ENCODE results near the gene MYADML2. TPM values are rescaled to one million over a fixed set of nuclear protein-coding genes. Genes with fewer than 3 reads are reported as not detected.

Gene MYADML2
- total and polyA plus RNA-seq, 10 of the 15 experiments (the other 5 are each of a cell fraction or from before 2014, with no cell fraction given), result not detected

DNA sequence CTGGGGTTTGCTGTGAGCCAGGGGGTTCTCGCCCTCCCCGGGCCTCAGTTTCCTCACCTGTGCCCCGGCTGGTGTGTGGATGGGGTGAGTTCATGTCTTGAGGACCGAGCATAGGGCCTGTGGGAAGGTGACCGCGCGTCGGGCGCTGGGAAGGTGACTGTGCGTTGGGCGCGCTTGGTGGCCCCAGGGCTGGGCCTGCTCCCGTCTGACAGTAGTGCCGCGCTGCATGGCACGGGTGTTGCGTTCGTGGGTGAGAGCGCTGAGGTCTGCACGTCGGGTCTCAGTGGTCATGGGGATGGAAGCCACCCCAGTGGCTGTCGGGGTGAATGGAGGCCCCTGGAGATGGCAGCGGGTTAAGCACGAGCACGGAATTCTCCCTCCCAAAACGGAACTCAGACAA, 39.6 kb upstream of the MYADML2 start (continued):
- TF ChIP-seq HDGF (IDR thresholded peaks at IDR 0.05), result no peak
- TF ChIP-seq DPF2 (IDR thresholded peaks at IDR 0.05), result no peak
- no peak for TF ChIP-seq ZZZ3 (IDR thresholded peaks at IDR 0.05; ENCODE audit: control insufficient read depth, insufficient read length, low read depth)
- TF ChIP-seq YY1 (IDR thresholded peaks at IDR 0.05; ENCODE audit: low read depth, low read length), result no peak
- no peak for TF ChIP-seq TCF12 (IDR thresholded peaks at IDR 0.05; ENCODE audit: low read depth, low read length)
- TF ChIP-seq RAD21 (IDR thresholded peaks at IDR 0.05; ENCODE audit: insufficient read depth, low read depth, low read length), result no peak
- no peak for TF ChIP-seq TCF7 (IDR thresholded peaks at IDR 0.05; ENCODE audit: borderline replicate concordance)
- no peak for TF ChIP-seq SPI1 (IDR thresholded peaks at IDR 0.05; ENCODE audit: borderline replicate concordance, insufficient read depth, low read depth, low read length)

DNA sequence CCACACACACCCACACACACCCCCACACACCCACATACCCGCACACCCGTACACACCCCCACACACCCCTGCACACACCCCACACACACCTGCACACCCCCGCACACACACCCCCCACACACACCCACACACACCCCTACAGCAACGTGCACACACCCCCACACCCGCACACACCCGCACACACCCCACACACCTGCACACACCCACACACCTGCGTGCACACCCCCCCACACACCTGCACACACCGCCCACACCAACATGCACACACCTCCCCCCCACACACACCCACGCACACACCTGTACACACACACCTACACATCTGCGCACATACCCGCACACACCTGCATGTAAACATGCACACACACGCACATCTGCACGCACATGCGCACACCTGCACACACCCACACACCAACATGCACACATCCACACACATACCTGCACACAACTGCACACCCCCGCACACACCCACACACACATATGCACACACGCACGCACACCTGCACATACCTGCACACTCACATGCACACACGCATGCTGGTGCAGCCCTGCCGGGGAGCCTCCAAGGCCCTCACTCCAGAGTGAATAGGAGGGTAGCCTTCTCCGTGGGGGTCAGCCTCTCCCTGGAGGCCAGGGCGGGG, 37.9 kb upstream of the MYADML2 start:
- POLR2A ChIA-PET, result interaction anchor here (0.6 kb wide), 1 partner anchor 15 kb away, joined by 5 read pairs; no protein-coding TSS in a partner anchor
- DNase-seq (ENCODE audit: low read depth, low spot score) (no peak), FAIRE-seq (no peak)
- TF ChIP-seq, protein P1, sequence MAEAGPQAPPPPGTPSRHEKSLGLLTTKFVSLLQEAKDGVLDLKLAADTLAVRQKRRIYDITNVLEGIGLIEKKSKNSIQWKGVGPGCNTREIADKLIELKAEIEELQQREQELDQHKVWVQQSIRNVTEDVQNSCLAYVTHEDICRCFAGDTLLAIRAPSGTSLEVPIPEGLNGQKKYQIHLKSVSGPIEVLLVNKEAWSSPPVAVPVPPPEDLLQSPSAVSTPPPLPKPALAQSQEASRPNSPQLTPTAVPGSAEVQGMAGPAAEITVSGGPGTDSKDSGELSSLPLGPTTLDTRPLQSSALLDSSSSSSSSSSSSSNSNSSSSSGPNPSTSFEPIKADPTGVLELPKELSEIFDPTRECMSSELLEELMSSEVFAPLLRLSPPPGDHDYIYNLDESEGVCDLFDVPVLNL (IDR thresholded peaks at IDR 0.05; ENCODE audit: low read depth, low read length), result no peak
- TF ChIP-seq IRF5 (IDR thresholded peaks at IDR 0.05; ENCODE audit: borderline replicate concordance) (no peak), TCF3 (IDR thresholded peaks at IDR 0.05; ENCODE audit: borderline replicate concordance, insufficient read depth, low read depth, low read length) (0 out of 2 replicates have a peak, but pooled peaks have one; percentile 73), POLR2AphosphoS2 (IDR thresholded peaks at IDR 0.05; ENCODE audit: low read depth, low read length) (no peak), PAX8 (IDR thresholded peaks at IDR 0.05) (no peak), NR2C1 (IDR thresholded peaks at IDR 0.05) (no peak), WRNIP1 (IDR thresholded peaks at IDR 0.05; ENCODE audit: borderline replicate concordance, low read depth, low read length) (no peak), SUZ12 (IDR thresholded peaks at IDR 0.05; ENCODE audit: unreplicated experiment) (no peak), EGR1 (IDR thresholded peaks at IDR 0.05; ENCODE audit: borderline replicate concordance in 1 of 2, low read depth in 2 of 2, low read length in 2 of 2) (peak; percentile 10 to 51; a peak in 2 of 3 replicates), TAF1 (IDR thresholded peaks at IDR 0.05; ENCODE audit: borderline replicate concordance, low read depth, low read length) (no peak), POLR2A (IDR thresholded peaks at IDR 0.05; ENCODE audit: low read depth, low read length) (peak; percentile 54; the same call in 1 of the 2 replicates), CHD4 (IDR thresholded peaks at IDR 0.05) (no peak)
- TF ChIP-seq, protein P2, sequence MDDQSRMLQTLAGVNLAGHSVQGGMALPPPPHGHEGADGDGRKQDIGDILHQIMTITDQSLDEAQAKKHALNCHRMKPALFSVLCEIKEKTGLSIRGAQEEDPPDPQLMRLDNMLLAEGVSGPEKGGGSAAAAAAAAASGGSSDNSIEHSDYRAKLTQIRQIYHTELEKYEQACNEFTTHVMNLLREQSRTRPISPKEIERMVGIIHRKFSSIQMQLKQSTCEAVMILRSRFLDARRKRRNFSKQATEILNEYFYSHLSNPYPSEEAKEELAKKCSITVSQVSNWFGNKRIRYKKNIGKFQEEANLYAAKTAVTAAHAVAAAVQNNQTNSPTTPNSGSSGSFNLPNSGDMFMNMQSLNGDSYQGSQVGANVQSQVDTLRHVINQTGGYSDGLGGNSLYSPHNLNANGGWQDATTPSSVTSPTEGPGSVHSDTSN (IDR thresholded peaks at IDR 0.05; ENCODE audit: insufficient replicate concordance, low read depth, low read length), result peak; percentile 20

More for the DNA sequence above, 37.9 kb upstream of the MYADML2 start:
- ChIA-PET RAD21 (ENCODE audit: unreplicated experiment) (no interaction called here), CTCF (interaction anchor here (1.3 kb wide), 1 partner anchor 36 kb away, joined by 6 read pairs; no protein-coding TSS in a partner anchor), SMC1A (ENCODE audit: uncharacterized antibody, unreplicated experiment) (interaction anchor here (0.7 kb wide), 1 partner anchor 153 kb away, joined by 3 read pairs; no protein-coding TSS in a partner anchor)
- H3K36me3 ChIP-seq (ENCODE audit: control insufficient read depth in 2 of 2, insufficient read depth in 2 of 2, low read length in 1 of 2), result peaks cover 3 to 10% of the 10 kb centered on the region in 2 experiments; a peak in 3 of 4 replicates
- intact Hi-C loops (cut with micrococcal nuclease; ENCODE audit: unreplicated experiment), result no loop called here
- no peaks in the 10 kb centered on the region for H4K20me1 ChIP-seq (ENCODE audit: control insufficient read depth, insufficient read depth)
- no peaks in the 10 kb centered on the region for H3K9me3 ChIP-seq (replicated peaks; ENCODE audit: control insufficient read depth, insufficient read depth, low read length)
- no peak overlapping the region for H2AFZ ChIP-seq (ENCODE audit: control insufficient read depth, low read depth, low read length)
- no TSS peak for BruUV-seq (replicated peaks)
- ATAC-seq, result no peak
- H3K4me3 ChIP-seq, result no peak overlapping the region
- H3K27me3 ChIP-seq (replicated peaks in 1 of 2; ENCODE audit: control insufficient read depth in 2 of 2, insufficient read depth in 2 of 2, low read length in 1 of 2), result no peaks in the 10 kb centered on the region
- H3K4me1 ChIP-seq (ENCODE audit: control insufficient read depth, insufficient read depth, low read length), result no peaks in the 10 kb centered on the region
- in situ Hi-C loops (cut with MboI), result no loop called here
- H3K9ac ChIP-seq (ENCODE audit: control insufficient read depth, insufficient read depth, low read length), result no peak overlapping the region
- H3K27ac ChIP-seq (ENCODE audit: control insufficient read depth, insufficient read depth), result no peak overlapping the region
- H3K79me2 ChIP-seq (ENCODE audit: control insufficient read depth, insufficient read depth, low read length), result no peaks in the 10 kb centered on the region
- H3K4me2 ChIP-seq (ENCODE audit: control insufficient read depth, insufficient read depth), result no peak overlapping the region
- 98% methylated on average over 16 of the region's 21 CpGs for WGBS (ENCODE audit: insufficient coverage, insufficient replicate concordance, low lambda C conversion rate, missing lambda C conversion rate)

All from GM12878 (cell line).